ENCODE results near the gene PEF1. TPM values are rescaled to one million over a fixed set of nuclear protein-coding genes. Genes with fewer than 3 reads are reported as not detected.
"Not testable (repeated sequence)": the region's sequence is repeated elsewhere in the genome, so short reads cannot be mapped to it uniquely, and the experiment has no call there.

Gene PEF1
- total and polyA plus RNA-seq, 2 donors = 39.2 to 90.4 TPM

DNA sequence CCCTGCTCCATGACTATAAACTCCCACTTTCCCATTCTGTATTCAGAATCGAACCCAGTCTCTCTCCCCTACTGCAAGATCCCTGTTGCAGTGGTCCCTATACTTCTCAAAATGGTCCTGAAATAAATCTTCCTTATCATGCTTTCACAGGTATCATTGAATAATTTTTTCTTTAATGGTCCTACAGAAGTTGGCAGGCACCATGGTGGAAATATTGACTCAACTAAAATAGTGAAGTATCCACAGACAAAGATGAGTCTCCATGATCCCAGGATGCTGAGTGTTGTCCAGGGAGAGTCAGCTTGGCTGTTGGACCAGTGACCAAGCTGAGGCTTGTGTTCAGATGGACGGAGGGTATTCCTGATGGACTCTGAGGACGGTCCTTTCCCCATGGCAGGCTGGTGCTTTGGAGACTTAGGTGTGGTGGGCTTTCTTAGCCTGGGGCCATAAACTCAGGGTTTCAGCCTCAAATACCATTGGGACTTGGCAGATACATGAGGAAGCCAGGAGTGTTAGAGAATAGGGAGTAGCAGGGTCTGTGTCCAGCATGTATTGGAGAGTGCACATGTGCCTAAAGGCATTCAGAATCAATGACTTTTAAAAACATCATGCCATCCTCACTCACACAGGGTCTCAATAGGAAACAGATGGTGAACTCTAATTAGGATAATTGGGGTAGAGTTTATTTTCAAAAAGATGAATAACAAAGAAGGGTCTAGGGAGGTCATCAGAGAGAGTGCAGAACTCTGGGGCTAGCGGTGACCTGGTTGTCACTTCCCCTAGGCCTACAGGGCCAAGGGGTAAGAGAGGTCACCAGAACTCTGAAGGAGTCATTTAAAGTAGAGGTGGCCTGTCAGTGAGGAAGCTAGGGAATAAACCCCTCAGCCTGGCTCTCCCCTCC, 48.6 kb downstream of the PEF1 start:
- Histone ChIP-seq H3K4me3 (ENCODE audit: low read depth, low read length) (no peak overlapping the region), H3K4me1 (ENCODE audit: insufficient read depth) (no peaks in the 10 kb centered on the region), H3K27ac (ENCODE audit: low read depth) (no peak overlapping the region), H3K36me3 (ENCODE audit: insufficient read depth) (no peaks in the 10 kb centered on the region)
- 91% methylated on average over 4 of the region's 4 CpGs for WGBS
- no peak for DNase-seq (ENCODE audit: extremely low spot score)

DNA sequence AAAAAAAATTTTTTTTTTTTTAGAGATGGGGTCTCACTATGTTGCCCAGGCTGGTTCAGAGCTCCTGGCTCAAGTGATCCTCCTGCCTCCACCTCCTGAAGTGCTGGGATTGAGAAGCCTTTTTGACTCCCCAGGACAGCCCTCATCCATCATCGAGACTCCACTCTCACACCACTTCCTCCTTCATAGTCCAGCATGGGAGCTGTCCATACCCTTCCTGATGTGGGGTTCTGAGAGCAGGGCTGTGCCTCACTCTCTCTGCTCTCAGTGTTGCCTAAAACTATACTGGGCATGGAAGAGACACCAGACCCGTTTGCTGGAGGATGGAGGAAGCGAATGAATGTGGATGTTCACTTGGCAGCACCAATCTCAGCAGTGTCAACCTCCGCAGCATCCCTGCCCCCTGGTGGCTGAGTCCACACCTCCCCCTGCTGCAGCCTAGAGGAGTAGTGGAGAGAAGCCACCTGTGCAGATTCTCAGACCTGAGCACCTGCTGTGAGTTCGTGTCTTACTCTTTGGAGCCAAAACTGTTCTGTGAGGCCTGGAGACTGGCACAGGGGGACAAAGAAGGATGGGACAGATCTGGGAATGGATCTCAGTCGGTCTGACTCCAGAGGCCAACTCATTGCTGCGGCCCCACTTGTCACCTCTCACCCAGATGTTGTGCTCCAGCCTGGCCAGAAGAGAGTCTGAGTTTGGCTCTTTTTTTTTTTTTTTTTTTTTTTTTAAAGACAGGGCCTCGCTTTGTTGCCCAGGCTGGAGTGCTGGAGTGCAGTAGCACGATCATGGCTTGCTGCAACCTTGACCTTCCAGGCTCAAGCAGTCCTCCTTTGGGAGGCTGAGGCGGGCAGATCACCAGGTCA, 50.7 kb downstream of the PEF1 start:
- Histone ChIP-seq H3K27ac (ENCODE audit: low read depth) (no peak overlapping the region), H3K4me3 (ENCODE audit: low read depth, low read length) (no peak overlapping the region), H3K4me1 (ENCODE audit: insufficient read depth) (no peaks in the 10 kb centered on the region), H3K36me3 (ENCODE audit: insufficient read depth) (no peaks in the 10 kb centered on the region)
- no peak for DNase-seq (ENCODE audit: extremely low spot score)
- WGBS = 50% methylated on average over 10 of the region's 10 CpGs

DNA sequence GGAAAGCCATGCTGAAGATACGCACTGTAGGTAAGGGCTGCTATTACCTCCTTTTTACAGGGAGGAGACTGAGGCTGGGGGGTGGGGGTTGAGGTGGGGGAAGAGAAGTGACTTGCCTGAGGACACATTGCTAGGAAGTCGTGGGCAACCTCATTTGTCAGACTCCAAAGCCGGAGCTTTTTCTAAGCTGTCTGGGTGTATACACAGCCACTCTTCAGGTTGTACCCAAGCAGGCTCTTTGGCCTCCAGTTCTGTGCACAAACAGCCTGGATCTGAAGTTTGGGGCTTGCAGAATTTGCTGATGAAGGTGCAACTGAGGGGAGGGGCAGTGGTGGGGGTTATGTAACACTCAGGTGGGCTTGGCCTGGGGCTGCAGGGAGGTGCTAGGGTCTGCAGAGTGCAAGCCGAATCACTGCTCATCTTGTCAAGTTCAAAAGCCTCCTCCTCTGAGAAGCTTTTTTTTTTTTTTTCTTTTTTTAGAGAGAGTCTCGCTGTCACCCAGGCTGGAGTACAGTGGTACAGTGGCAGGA, 51.5 kb downstream of the PEF1 start:
- H3K4me3 ChIP-seq (ENCODE audit: low read depth, low read length) = no peak overlapping the region
- 88% methylated on average over 5 of the region's 5 CpGs for WGBS
- H3K27ac ChIP-seq (ENCODE audit: low read depth) = no peak overlapping the region
- H3K4me1 ChIP-seq (ENCODE audit: insufficient read depth) = no peaks in the 10 kb centered on the region
- no peak for DNase-seq (ENCODE audit: extremely low spot score)
- no peaks in the 10 kb centered on the region for H3K36me3 ChIP-seq (ENCODE audit: insufficient read depth)

DNA sequence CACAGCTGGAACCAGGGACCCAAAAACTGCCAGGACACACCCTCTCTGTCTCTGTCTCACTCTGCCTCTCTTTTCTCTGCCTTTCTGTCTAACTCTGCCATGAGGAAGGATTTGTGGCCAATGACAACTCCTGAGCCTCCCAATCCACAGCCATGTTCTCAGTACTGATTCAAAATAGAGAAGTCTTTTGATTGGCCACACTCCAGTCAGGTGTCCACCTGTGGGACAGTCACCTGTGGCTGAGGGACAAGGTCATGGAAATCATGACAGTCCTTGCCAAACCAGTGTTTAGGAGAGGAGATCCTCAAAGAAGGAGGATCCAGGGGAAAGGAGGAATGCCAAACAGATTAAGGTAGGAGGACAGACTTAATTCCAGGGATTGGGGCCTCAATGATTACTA, 52.5 kb downstream of the PEF1 start:
- H3K4me1 ChIP-seq (ENCODE audit: insufficient read depth) = no peaks in the 10 kb centered on the region
- no peaks in the 10 kb centered on the region for H3K36me3 ChIP-seq (ENCODE audit: insufficient read depth)
- no peak for DNase-seq (ENCODE audit: extremely low spot score)
- H3K27ac ChIP-seq (ENCODE audit: low read depth) = no peak overlapping the region
- H3K4me3 ChIP-seq (ENCODE audit: low read depth, low read length) = no peak overlapping the region

DNA sequence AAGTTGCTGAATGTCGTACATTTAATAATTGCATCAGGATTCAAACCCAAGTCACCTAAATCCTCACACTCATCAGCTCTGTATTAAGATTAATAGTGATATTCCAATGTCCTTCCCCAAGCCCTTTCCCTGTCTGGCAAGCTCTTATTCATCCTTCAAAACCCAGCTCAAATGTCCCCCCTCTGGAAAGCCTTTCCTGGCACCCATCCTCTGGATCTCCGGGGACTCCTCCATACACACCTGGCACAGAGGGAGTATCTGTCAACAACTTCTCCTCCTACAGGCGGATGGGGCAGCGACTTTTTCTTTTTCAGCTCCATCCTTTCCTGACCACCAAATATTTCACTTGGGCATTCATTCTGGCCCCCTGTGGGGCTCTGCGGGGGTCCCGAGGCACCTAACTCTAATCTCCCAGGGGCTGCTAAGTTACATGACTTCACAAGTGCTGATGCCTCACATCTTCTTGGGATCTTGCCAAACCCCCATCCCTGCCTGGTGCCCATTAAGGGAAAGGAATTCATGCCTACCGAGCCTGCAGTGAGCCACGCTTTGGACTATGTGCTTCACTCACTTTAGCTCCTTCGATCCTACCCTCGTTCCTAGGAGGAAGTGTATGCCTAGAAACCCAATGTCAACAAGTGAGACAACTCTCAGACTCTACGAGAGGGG, 53.1 kb downstream of the PEF1 start:
- WGBS = 50% methylated on average over 11 of the region's 11 CpGs
- DNase-seq (ENCODE audit: extremely low spot score) = no peak
- no peaks in the 10 kb centered on the region for H3K4me1 ChIP-seq (ENCODE audit: insufficient read depth)
- H3K4me3 ChIP-seq (ENCODE audit: low read depth, low read length) = no peak overlapping the region
- H3K27ac ChIP-seq (ENCODE audit: low read depth) = no peak overlapping the region
- no peaks in the 10 kb centered on the region for H3K36me3 ChIP-seq (ENCODE audit: insufficient read depth)

DNA sequence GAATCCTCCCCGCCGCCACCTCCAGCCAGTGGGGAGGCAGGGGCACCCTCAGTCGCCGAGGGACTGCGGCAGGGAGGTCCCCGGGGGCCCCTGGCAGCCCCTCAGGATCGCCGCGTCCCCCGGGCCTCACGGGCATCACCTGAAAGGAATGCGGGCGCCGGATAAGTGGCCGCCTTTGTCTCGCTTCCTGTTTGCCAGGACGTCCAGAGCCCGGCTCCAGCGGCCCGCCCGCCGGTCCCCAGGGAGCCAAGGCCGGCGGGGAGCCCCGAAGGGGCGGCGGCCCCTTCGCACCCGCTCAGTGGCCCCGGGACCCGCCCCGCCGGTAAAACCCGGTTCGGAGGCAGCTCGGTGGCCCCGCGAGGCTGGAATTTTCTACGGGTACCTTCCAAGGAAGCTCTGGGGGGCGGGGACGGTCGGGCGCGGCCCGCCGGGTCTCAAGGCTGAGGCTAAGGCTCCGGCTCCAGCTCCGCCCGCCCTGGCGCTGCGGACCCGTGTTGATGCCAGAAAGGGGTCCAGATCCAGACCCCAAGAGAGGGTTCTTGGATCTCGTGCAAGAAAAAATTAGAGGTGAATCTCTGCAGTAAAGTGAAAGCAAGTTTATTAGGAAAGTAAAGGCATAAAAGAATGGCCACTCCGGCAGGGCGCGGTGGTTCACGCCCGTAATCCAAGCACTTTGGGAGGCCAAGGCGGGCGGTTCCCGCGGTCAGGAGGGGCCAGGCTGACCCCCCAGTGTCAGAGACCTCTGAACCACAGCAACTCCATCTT, 55.7 kb downstream of the PEF1 start:
- WGBS = 12% methylated on average over 62 of the region's 62 CpGs

DNA sequence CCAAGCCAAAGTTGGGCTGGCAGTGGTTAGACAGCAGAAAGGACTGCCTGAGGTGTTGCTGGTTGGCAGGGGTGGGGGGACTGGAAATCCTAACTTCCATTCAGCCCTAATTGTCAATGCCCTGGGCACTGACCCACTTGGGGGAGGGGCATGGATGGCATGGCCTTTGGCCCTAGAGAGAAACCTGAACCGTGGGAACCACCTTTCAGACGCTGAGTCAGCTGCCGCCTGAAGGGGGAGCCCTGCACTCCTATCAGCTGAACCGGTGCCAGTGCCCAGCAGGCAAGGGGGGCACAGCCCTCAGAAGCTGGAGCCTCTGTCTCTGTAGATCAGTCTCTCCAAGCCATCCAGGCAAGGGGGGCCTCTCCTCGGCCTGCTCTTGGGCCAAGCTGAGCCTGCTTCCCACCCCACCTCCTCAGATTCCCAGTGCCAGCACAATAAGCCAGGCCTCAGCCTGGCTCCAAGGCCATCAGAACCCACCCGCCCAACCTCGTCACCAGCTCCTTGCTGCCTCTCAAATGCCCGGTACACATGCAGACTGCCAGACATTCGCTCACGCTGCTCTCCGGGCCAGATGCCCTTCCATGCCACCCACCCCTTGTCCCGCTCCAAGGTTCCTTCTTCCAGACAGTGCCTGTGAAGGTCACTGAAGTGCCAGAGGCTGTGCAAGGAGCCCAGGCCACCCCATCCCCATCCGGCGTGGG, 56.8 kb downstream of the PEF1 start:
- no peak for DNase-seq (ENCODE audit: extremely low spot score)
- Histone ChIP-seq H3K4me3 (ENCODE audit: low read depth, low read length) (no peak overlapping the region), H3K27ac (ENCODE audit: low read depth) (peak overlapping the region; percentile 89), H3K4me1 (ENCODE audit: insufficient read depth) (no peaks in the 10 kb centered on the region), H3K36me3 (ENCODE audit: insufficient read depth) (no peaks in the 10 kb centered on the region)
- WGBS = 48% methylated on average over 14 of the region's 14 CpGs

More for the DNA sequence above, 55.7 kb downstream of the PEF1 start:
- Histone ChIP-seq H3K4me1 (ENCODE audit: insufficient read depth) (no peaks in the 10 kb centered on the region), H3K27ac (ENCODE audit: low read depth) (peak overlapping the region; percentile 89), H3K4me3 (ENCODE audit: low read depth, low read length) (peak overlapping the region; percentile 45), H3K36me3 (ENCODE audit: insufficient read depth) (no peaks in the 10 kb centered on the region)
- no peak for DNase-seq (ENCODE audit: extremely low spot score)

DNA sequence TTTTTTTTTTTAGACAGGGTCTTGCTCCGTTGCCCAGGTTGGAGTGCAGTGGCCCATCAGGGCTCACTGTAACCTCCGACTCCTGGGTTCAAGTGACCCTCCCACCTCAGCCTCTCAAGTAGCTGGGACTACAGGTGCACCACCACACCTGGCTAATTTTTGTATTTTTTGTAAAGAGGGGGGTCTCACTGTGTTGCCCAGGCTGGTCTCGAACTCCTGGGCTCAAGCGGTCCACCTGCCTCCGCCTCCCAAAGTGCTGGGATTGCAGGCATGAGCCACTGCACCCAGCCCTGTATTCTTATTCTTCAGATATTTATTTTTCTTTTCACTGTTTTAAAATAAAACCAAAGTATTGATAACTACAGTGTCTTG, 57.4 kb downstream of the PEF1 start:
- not testable (repeated sequence) for H3K4me1 ChIP-seq (ENCODE audit: insufficient read depth); H3K27ac ChIP-seq (ENCODE audit: low read depth); H3K4me3 ChIP-seq (ENCODE audit: low read depth, low read length); DNase-seq (ENCODE audit: extremely low spot score); H3K36me3 ChIP-seq (ENCODE audit: insufficient read depth)
- 90% methylated on average over 5 of the region's 5 CpGs for WGBS

DNA sequence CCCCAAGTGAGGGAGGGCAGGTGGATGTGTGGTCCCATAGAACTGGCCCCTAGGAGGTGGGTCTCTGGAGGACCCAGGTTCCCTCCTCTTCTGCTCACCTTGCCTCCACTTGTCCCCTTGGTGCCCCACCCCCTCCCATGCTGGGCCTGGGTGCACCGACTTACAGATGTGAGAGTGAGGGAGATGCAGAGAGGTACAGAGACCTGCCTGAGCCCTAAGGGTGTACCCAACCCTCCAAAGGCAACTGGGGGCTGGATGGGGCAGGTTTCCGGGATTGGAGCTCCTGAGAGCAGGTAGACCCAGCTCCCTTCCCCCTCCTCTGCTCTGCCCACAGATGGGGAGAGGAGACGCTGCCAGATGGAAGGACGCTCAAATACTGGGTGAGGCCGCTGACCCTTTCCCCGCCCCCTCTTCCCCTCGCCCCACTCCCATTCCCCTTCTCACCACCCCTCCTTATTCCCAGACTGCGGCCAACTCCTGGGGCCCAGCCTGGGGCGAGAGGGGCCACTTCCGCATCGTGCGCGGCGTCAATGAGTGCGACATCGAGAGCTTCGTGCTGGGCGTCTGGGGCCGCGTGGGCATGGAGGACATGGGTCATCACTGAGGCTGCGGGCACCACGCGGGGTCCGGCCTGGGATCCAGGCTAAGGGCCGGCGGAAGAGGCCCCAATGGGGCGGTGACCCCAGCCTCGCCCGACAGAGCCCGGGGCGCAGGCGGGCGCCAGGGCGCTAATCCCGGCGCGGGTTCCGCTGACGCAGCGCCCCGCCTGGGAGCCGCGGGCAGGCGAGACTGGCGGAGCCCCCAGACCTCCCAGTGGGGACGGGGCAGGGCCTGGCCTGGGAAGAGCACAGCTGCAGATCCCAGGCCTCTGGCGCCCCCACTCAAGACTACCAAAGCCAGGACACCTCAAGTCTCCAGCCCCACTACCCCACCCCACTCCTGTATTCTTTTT, 58.0 kb downstream of the PEF1 start:
- no peak for DNase-seq (ENCODE audit: extremely low spot score)
- 73% methylated on average over 47 of the region's 47 CpGs for WGBS
- no peaks in the 10 kb centered on the region for H3K36me3 ChIP-seq (ENCODE audit: insufficient read depth)
- no peaks in the 10 kb centered on the region for H3K4me1 ChIP-seq (ENCODE audit: insufficient read depth)
- H3K4me3 ChIP-seq (ENCODE audit: low read depth, low read length) = no peak overlapping the region
- H3K27ac ChIP-seq (ENCODE audit: low read depth) = no peak overlapping the region

DNA sequence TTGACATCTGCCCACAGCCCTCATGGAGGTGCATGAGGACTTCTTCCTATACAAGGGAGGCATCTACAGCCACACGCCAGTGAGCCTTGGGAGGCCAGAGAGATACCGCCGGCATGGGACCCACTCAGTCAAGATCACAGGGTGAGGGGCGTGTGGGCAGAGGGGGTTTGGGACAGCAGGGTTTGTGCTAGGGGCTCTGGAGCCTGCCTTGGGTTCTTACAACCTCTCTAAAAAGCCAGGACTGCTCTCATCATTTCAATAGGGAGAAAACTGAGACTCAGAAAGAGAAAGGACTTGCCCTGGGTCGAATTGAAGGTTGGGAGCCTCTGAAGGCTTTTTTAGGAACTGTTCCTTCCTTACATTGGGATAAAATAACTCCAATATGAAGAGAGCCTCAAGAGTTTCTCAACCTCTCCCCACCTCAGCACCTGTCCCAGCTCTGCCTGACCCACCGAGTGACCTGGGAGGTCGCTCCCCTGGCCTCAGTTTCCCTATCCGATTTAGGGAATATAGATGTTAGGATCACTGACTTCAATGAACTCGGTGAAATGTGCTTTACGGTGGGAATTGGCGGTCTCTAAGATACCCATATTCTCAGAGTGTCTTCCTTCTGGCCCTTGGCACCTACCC, 58.8 kb downstream of the PEF1 start:
- 87% methylated on average over 11 of the region's 11 CpGs for WGBS
- H3K36me3 ChIP-seq (ENCODE audit: insufficient read depth) = no peaks in the 10 kb centered on the region
- DNase-seq (ENCODE audit: extremely low spot score) = no peak
- H3K27ac ChIP-seq (ENCODE audit: low read depth) = no peak overlapping the region
- no peak overlapping the region for H3K4me3 ChIP-seq (ENCODE audit: low read depth, low read length)
- no peaks in the 10 kb centered on the region for H3K4me1 ChIP-seq (ENCODE audit: insufficient read depth)

DNA sequence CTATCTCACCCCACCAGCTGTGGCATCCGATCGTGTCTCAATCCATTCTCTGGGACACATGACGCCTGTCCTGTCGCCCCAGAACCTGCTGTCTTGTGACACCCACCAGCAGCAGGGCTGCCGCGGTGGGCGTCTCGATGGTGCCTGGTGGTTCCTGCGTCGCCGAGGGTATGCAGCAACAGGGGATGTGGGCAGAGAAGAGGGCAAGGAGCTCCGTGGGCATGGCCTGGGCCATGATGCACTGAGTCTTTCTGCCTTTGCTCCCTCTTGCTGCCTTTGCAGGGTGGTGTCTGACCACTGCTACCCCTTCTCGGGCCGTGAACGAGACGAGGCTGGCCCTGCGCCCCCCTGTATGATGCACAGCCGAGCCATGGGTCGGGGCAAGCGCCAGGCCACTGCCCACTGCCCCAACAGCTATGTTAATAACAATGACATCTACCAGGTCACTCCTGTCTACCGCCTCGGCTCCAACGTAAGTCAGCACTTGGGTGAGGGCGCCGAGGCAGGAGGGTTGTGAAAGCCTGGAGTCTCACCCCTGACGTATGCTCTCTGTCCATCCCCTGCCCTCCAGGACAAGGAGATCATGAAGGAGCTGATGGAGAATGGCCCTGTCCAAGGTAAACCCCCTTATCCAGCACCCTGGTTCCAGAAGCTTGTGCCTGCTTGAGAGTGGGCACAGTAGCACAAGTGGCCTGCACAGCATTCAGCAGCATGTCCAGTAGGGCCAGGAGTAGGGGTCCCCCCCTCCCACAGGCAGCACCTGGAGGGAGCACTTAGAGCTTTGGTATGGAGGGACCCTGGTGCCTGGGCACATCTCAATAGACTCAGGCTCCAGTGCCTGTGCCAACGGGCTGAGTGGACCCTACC, 59.6 kb downstream of the PEF1 start:
- WGBS = 87% methylated on average over 27 of the region's 27 CpGs
- no peaks in the 10 kb centered on the region for H3K4me1 ChIP-seq (ENCODE audit: insufficient read depth)
- H3K36me3 ChIP-seq (ENCODE audit: insufficient read depth) = no peaks in the 10 kb centered on the region
- DNase-seq (ENCODE audit: extremely low spot score) = no peak
- no peak overlapping the region for H3K27ac ChIP-seq (ENCODE audit: low read depth)
- no peak overlapping the region for H3K4me3 ChIP-seq (ENCODE audit: low read depth, low read length)

All from urinary bladder (tissue), 4 donors.